DND-41 (cell line): ENCODE data around the gene SLC24A3.

Experiments used
- ATAC-seq: fragments of 200-7000 bp; cut with Tn5 transposase; 3 replicates; pipeline ENCODE4 v1.9.1; 2021; ENCODE audit warnings: low read depth; ENCODE audit not compliant: insufficient read depth
- DNase-seq: peaks from one replicate; pipeline ENCODE4 v3.0.0-alpha.2; 2020
- H2AFZ ChIP-seq: 2 replicates; pipeline ENCODE4 v1.6.0; 2012; ENCODE audit warnings: low read depth, low read length
- H3K27ac ChIP-seq: 2 replicates; pipeline ENCODE4 v1.5.1; 2012; ENCODE audit warnings: low read length, inconsistent platforms
- H3K27me3 ChIP-seq: fragments of 200-600 bp; sonication (generic); 2 replicates; pipeline ENCODE4 v1.6.0; 2012; ENCODE audit warnings: low read length, mild to moderate bottlenecking, inconsistent platforms; ENCODE audit not compliant: insufficient read depth, poor library complexity
- H3K36me3 ChIP-seq: 2 replicates; pipeline ENCODE4 v1.5.1; 2012; ENCODE audit warnings: low read length, inconsistent platforms; ENCODE audit not compliant: insufficient read depth
- H3K4me1 ChIP-seq: 2 replicates; pipeline ENCODE4 v1.5.1; 2012; ENCODE audit warnings: mild to moderate bottlenecking, low read length; ENCODE audit not compliant: insufficient read depth
- H3K4me2 ChIP-seq: 2 replicates; pipeline ENCODE4 v1.6.0; 2012; ENCODE audit warnings: mild to moderate bottlenecking, moderate library complexity, low read length, inconsistent platforms; ENCODE audit not compliant: insufficient read depth
- H3K4me3 ChIP-seq, 2 experiments: fragments of 200-600 bp in 1 of 2; shearing (Covaris generic) in 1 of 2; 2 replicates each; pipeline ENCODE4 v1.5.1; 2012 to 2016; ENCODE audit warnings: inconsistent platforms in 2 of 2, low read length in 2 of 2, mild to moderate bottlenecking in 2 of 2, low read depth in 1 of 2, moderate library complexity in 1 of 2
- H3K79me2 ChIP-seq: 2 replicates; pipeline ENCODE4 v1.6.0; 2012; ENCODE audit warnings: low read length, inconsistent platforms; ENCODE audit not compliant: insufficient read depth
- H3K9ac ChIP-seq: 2 replicates; pipeline ENCODE4 v1.6.0; 2012; ENCODE audit warnings: low read depth, mild to moderate bottlenecking, inconsistent platforms, low read length, moderate library complexity
- H3K9me3 ChIP-seq: 2 replicates; pipeline ENCODE4 v1.5.1; 2012; ENCODE audit warnings: low read length, moderate library complexity, mild to moderate bottlenecking, inconsistent platforms; ENCODE audit not compliant: insufficient read depth, severe bottlenecking
- H4K20me1 ChIP-seq: 2 replicates; pipeline ENCODE4 v1.6.0; 2012; ENCODE audit warnings: low read length; ENCODE audit not compliant: insufficient read depth
- EZH2 ChIP-seq: IDR thresholded peaks from 3 replicates; pipeline ENCODE4 v1.6.1; 2012; ENCODE audit warnings: borderline replicate concordance, low read depth, mild to moderate bottlenecking, moderate library complexity, low read length, inconsistent platforms; ENCODE audit not compliant: severe bottlenecking
- TF ChIP-seq, protein P1 (sequence below): IDR thresholded peaks from 2 replicates; pipeline ENCODE4 v1.5.1; 2012; ENCODE audit warnings: borderline replicate concordance, low read length, moderate library complexity, mild to moderate bottlenecking; ENCODE audit not compliant: poor library complexity, severe bottlenecking; ENCODE audit errors: extremely low read depth

SLC24A3 gene

DNA sequence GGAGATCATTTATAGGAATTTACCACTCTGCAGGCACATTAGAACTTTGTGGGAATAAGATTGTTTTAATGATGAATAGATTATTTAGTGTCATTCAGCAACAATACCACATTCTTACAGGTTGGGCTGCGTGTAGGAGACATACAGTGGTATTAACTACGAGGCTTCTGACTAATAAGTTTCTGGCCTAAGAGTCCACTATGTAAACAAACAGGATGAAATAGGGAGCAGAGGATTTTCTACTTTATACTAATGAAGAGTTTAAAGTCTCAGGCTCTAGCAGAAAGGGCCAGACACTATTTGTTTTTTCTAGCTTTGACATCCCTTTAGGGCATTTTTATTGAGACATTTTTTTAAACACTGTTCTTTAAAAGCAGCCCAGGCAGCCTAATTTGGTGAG is 75.6 kb downstream of the SLC24A3 start:
- no peak for DNase-seq
- Histone ChIP-seq H3K9ac (no peak overlapping the region), H3K79me2 (no peaks in the 10 kb centered on the region), H3K27me3 (no peaks in the 10 kb centered on the region), H4K20me1 (no peaks in the 10 kb centered on the region), H3K36me3 (no peaks in the 10 kb centered on the region), H3K27ac (no peak overlapping the region), H3K9me3 (no peaks in the 10 kb centered on the region), H3K4me3 (no peak overlapping the region), H3K4me2 (no peak overlapping the region), H3K4me1 (no peaks in the 10 kb centered on the region), H2AFZ (no peak overlapping the region)
- TF ChIP-seq, protein P1, sequence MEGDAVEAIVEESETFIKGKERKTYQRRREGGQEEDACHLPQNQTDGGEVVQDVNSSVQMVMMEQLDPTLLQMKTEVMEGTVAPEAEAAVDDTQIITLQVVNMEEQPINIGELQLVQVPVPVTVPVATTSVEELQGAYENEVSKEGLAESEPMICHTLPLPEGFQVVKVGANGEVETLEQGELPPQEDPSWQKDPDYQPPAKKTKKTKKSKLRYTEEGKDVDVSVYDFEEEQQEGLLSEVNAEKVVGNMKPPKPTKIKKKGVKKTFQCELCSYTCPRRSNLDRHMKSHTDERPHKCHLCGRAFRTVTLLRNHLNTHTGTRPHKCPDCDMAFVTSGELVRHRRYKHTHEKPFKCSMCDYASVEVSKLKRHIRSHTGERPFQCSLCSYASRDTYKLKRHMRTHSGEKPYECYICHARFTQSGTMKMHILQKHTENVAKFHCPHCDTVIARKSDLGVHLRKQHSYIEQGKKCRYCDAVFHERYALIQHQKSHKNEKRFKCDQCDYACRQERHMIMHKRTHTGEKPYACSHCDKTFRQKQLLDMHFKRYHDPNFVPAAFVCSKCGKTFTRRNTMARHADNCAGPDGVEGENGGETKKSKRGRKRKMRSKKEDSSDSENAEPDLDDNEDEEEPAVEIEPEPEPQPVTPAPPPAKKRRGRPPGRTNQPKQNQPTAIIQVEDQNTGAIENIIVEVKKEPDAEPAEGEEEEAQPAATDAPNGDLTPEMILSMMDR = no peak
- ATAC-seq = no peak

DNA sequence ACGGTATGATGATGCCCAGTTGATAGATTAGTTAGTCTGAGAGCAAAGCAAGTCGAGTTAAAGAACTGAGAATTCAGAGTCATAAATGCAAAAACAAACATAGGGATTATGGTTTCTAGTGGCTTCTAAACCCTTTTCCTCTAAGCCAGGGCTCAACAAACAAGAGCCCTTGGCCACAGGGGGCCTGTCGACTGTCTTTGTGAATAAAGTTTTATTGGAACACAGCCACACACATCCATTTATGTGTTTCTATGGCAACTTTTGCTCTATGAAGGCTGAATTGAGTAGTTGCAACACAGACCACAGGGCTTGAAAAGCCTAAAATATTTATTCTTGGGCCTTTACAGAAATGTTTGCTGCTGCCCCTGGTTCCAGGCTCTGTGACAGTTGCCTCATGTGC is 76.2 kb downstream of the SLC24A3 start:
- no peak overlapping the region for H3K27ac ChIP-seq
- H3K4me1 ChIP-seq = no peaks in the 10 kb centered on the region
- H3K36me3 ChIP-seq = no peaks in the 10 kb centered on the region
- H3K9ac ChIP-seq = no peak overlapping the region
- H3K79me2 ChIP-seq = no peaks in the 10 kb centered on the region
- DNase-seq (no peak), ATAC-seq (no peak)
- no peak overlapping the region for H3K4me2 ChIP-seq
- H2AFZ ChIP-seq = no peak overlapping the region
- no peaks in the 10 kb centered on the region for H4K20me1 ChIP-seq
- H3K9me3 ChIP-seq = no peaks in the 10 kb centered on the region
- no peak overlapping the region for H3K4me3 ChIP-seq
- H3K27me3 ChIP-seq = no peaks in the 10 kb centered on the region
- TF ChIP-seq, protein P1 = no peak
- no peak for TF ChIP-seq EZH2

DNA sequence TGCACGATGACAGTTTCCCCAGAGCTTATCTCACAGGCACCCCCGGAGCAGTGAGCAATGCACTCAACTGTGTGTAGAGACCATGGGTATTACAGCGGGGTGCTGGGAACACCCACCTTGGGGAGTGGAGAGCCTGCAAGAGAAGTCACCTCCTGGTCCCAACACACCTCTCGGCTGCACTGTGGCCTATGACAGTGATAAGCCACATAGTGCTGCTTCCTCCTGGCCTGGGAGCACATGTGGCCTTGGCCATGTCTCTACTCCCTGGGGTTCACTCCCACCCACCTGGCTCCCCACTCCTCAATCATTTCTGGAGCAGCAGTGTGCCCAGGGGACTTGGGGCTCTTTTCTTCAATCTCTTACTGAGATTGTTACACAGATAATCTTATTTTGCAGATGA is 77.0 kb downstream of the SLC24A3 start:
- no peaks in the 10 kb centered on the region for H4K20me1 ChIP-seq
- H3K9ac ChIP-seq = no peak overlapping the region
- H3K4me3 ChIP-seq = no peak overlapping the region
- no peak overlapping the region for H3K27ac ChIP-seq
- H3K4me1 ChIP-seq = no peaks in the 10 kb centered on the region
- no peaks in the 10 kb centered on the region for H3K79me2 ChIP-seq
- no peaks in the 10 kb centered on the region for H3K9me3 ChIP-seq
- H3K36me3 ChIP-seq = no peaks in the 10 kb centered on the region
- no peak overlapping the region for H3K4me2 ChIP-seq
- ATAC-seq (no peak), DNase-seq (no peak)
- no peaks in the 10 kb centered on the region for H3K27me3 ChIP-seq
- no peak overlapping the region for H2AFZ ChIP-seq
- TF ChIP-seq EZH2 = no peak
- TF ChIP-seq, protein P1 = no peak
